NCI-H526 treated with DMSO at 0.1 percent for 48 hours (cell line): ENCODE results near the gene SMOC2.
"Not testable (repeated sequence)": the region's sequence is repeated elsewhere in the genome, so short reads cannot be mapped to it uniquely, and the experiment has no call there.

ENCODE experiments used
- DNase-seq: peaks from one replicate; lab custom pipeline; 2025; lab: John Stamatoyannopoulos, UW

The SMOC2 gene

GRCh38 chr6:168683621-168684020, 242.6 kb downstream of the SMOC2 start:
- DNase-seq: no peak

- DNase-seq: no peak
Measured at GRCh38 chr6:168684471-168684870, 243.5 kb downstream of the SMOC2 start.

- no peak for DNase-seq
Measured at GRCh38 chr6:168684906-168685305, 243.9 kb downstream of the SMOC2 start.

GRCh38 chr6:168686029-168686738, 245.2 kb downstream of the SMOC2 start:
- DNase-seq: no peak

GRCh38 chr6:168686831-168687730, 246.1 kb downstream of the SMOC2 start:
- no peak for DNase-seq

- no peak for DNase-seq
Measured at GRCh38 chr6:168690271-168690670, 249.3 kb downstream of the SMOC2 start.

- no peak for DNase-seq
Measured at GRCh38 chr6:168691774-168692173, 250.8 kb downstream of the SMOC2 start.

GRCh38 chr6:168692193-168692914, 251.4 kb downstream of the SMOC2 start:
- no peak for DNase-seq

- DNase-seq: not testable (repeated sequence)
Measured at GRCh38 chr6:168692915-168693257, 251.9 kb downstream of the SMOC2 start.

- not testable (repeated sequence) for DNase-seq
Measured at GRCh38 chr6:168694797-168695196, 253.8 kb downstream of the SMOC2 start.

- peak; percentile 83 for DNase-seq
Measured at GRCh38 chr6:168695701-168696100, 254.7 kb downstream of the SMOC2 start.

GRCh38 chr6:168698923-168699322, 257.9 kb downstream of the SMOC2 start:
- no peak for DNase-seq

- DNase-seq: no peak
Measured at GRCh38 chr6:168699631-168700295, 258.8 kb downstream of the SMOC2 start.

GRCh38 chr6:168700880-168701279, 259.9 kb downstream of the SMOC2 start:
- DNase-seq: no peak

- DNase-seq: no peak
Measured at GRCh38 chr6:168703990-168704389, 263.0 kb downstream of the SMOC2 start.

GRCh38 chr6:168704678-168705077, 263.7 kb downstream of the SMOC2 start:
- DNase-seq: no peak

GRCh38 chr6:168705271-168705670, 264.3 kb downstream of the SMOC2 start:
- DNase-seq: not testable (repeated sequence)

- no peak for DNase-seq
Measured at GRCh38 chr6:168706471-168707177, 265.6 kb downstream of the SMOC2 start.

GRCh38 chr6:168708526-168708925, 267.5 kb downstream of the SMOC2 start:
- peak; percentile 47 for DNase-seq

- DNase-seq: no peak
Measured at GRCh38 chr6:168708984-168709383, 268.0 kb downstream of the SMOC2 start.

- DNase-seq: no peak
Measured at GRCh38 chr6:168709390-168709789, 268.4 kb downstream of the SMOC2 start.
